Measurements from ENCODE around the gene PRKG1. TPM values are rescaled to one million over a fixed set of nuclear protein-coding genes. Genes with fewer than 3 reads are reported as not detected.

Gene PRKG1
- total and polyA plus RNA-seq, 2 donors (not counting 1 experiment from before 2014, with no cell fraction given) = 45.8 to 71.8 TPM

- Histone ChIP-seq H3K4me2 (ENCODE audit: extremely low read depth, insufficient read depth, low read length) (no peak overlapping the region), H4K20me1 (ENCODE audit: control insufficient read depth, extremely low read depth, insufficient read depth, low read length) (no peaks in the 10 kb centered on the region), H3K36me3 (ENCODE audit: control insufficient read depth, insufficient read depth, low read length) (no peaks in the 10 kb centered on the region), H3K4me1 (ENCODE audit: control insufficient read depth, extremely low read depth, insufficient read depth, low read length) (no peaks in the 10 kb centered on the region), H3K9me3 (ENCODE audit: control insufficient read depth, insufficient read depth, low read depth, low read length) (no peaks in the 10 kb centered on the region), H3K4me3 (replicated peaks in 1 of 4; ENCODE audit: control extremely low read depth in 1 of 4, insufficient read depth in 1 of 4, low read depth in 3 of 4, low read length in 4 of 4) (no peak overlapping the region), H3K9ac (ENCODE audit: insufficient read depth, low read length) (no peak overlapping the region), H3K27me3 (ENCODE audit: control insufficient read depth, insufficient read depth, low read length) (no peaks in the 10 kb centered on the region), H3K79me2 (ENCODE audit: control insufficient read depth, insufficient read depth, low read length) (no peaks in the 10 kb centered on the region), H2AFZ (ENCODE audit: low read length) (no peak overlapping the region), H3K27ac (ENCODE audit: insufficient read depth, low read length) (no peak overlapping the region)
- DNase-seq (ENCODE audit: low read depth in 2 of 2) = no peak
- TF ChIP-seq EZH2 (IDR thresholded peaks at IDR 0.05; ENCODE audit: low read length, missing control alignments) (no peak), CTCF (conservative IDR thresholded peaks at IDR 0.05 in 1 of 2, IDR thresholded peaks at IDR 0.05 in 1 of 2; ENCODE audit: low read depth in 1 of 2, low read length in 2 of 2) (no peak)
Observed at GRCh38 chr10:51125518-51125917, 51.2 kb downstream of the PRKG1 start.

GRCh38 chr10:51129946-51130544, 55.8 kb downstream of the PRKG1 start:
- no peak overlapping the region for H3K4me2 ChIP-seq (ENCODE audit: extremely low read depth, insufficient read depth, low read length)
- H3K9me3 ChIP-seq (ENCODE audit: control insufficient read depth, insufficient read depth, low read depth, low read length) = no peaks in the 10 kb centered on the region
- no peaks in the 10 kb centered on the region for H3K27me3 ChIP-seq (ENCODE audit: control insufficient read depth, insufficient read depth, low read length)
- TF ChIP-seq EZH2 (IDR thresholded peaks at IDR 0.05; ENCODE audit: low read length, missing control alignments) = no peak
- TF ChIP-seq CTCF (conservative IDR thresholded peaks at IDR 0.05 in 1 of 2, IDR thresholded peaks at IDR 0.05 in 1 of 2; ENCODE audit: low read depth in 1 of 2, low read length in 2 of 2) = no peak
- H4K20me1 ChIP-seq (ENCODE audit: control insufficient read depth, extremely low read depth, insufficient read depth, low read length) = no peaks in the 10 kb centered on the region
- H3K79me2 ChIP-seq (ENCODE audit: control insufficient read depth, insufficient read depth, low read length) = peaks cover 4% of the 10 kb centered on the region
- H2AFZ ChIP-seq (ENCODE audit: low read length) = no peak overlapping the region
- DNase-seq (ENCODE audit: low read depth in 2 of 2) = no peak
- H3K4me3 ChIP-seq (replicated peaks in 1 of 4; ENCODE audit: control extremely low read depth in 1 of 4, insufficient read depth in 1 of 4, low read depth in 3 of 4, low read length in 4 of 4) = no peak overlapping the region
- H3K27ac ChIP-seq (ENCODE audit: insufficient read depth, low read length) = no peak overlapping the region
- no peak overlapping the region for H3K9ac ChIP-seq (ENCODE audit: insufficient read depth, low read length)
- H3K36me3 ChIP-seq (ENCODE audit: control insufficient read depth, insufficient read depth, low read length) = no peaks in the 10 kb centered on the region
- no peaks in the 10 kb centered on the region for H3K4me1 ChIP-seq (ENCODE audit: control insufficient read depth, extremely low read depth, insufficient read depth, low read length)

- Histone ChIP-seq H3K4me1 (ENCODE audit: control insufficient read depth, extremely low read depth, insufficient read depth, low read length) (peaks cover 6% of the 10 kb centered on the region), H2AFZ (ENCODE audit: low read length) (no peak overlapping the region), H3K27me3 (ENCODE audit: control insufficient read depth, insufficient read depth, low read length) (no peaks in the 10 kb centered on the region), H3K36me3 (ENCODE audit: control insufficient read depth, insufficient read depth, low read length) (no peaks in the 10 kb centered on the region), H3K4me2 (ENCODE audit: extremely low read depth, insufficient read depth, low read length) (peak overlapping the region; percentile 19), H3K79me2 (ENCODE audit: control insufficient read depth, insufficient read depth, low read length) (peaks cover 5% of the 10 kb centered on the region), H3K9me3 (ENCODE audit: control insufficient read depth, insufficient read depth, low read depth, low read length) (no peaks in the 10 kb centered on the region), H3K27ac (ENCODE audit: insufficient read depth, low read length) (peak overlapping the region; percentile 34), H4K20me1 (ENCODE audit: control insufficient read depth, extremely low read depth, insufficient read depth, low read length) (no peaks in the 10 kb centered on the region), H3K9ac (ENCODE audit: insufficient read depth, low read length) (no peak overlapping the region), H3K4me3 (replicated peaks in 1 of 4; ENCODE audit: control extremely low read depth in 1 of 4, insufficient read depth in 1 of 4, low read depth in 3 of 4, low read length in 4 of 4) (no peak overlapping the region)
- no peak for TF ChIP-seq CTCF (conservative IDR thresholded peaks at IDR 0.05 in 1 of 2, IDR thresholded peaks at IDR 0.05 in 1 of 2; ENCODE audit: low read depth in 1 of 2, low read length in 2 of 2)
- TF ChIP-seq EZH2 (IDR thresholded peaks at IDR 0.05; ENCODE audit: low read length, missing control alignments) = no peak
- DNase-seq (ENCODE audit: low read depth in 2 of 2) = peak; percentile 60 to 77
Observed at GRCh38 chr10:51137756-51138529, 63.7 kb downstream of the PRKG1 start.
